GM12892 (cell line): ENCODE results near the gene TBX1.

Source experiments
- DNase-seq: peaks from one replicate; pipeline ENCODE4 v3.0.0; 2011; ENCODE audit not compliant: insufficient read length
- FAIRE-seq: peaks from 2 replicates; lab custom pipeline; 2011; peaks lifted over from hg19 to GRCh38; lab: Jason Lieb, UNC
- POLR2A ChIP-seq: IDR thresholded peaks from 2 replicates; pipeline ENCODE4 v1.6.1; 2011; ENCODE audit warnings: low read depth, low read length, control low read depth
- POLR2AphosphoS5 ChIP-seq: IDR thresholded peaks from 2 replicates; pipeline ENCODE4 v1.6.1; 2011; ENCODE audit warnings: low read depth, low read length, control low read depth
- TAF1 ChIP-seq: IDR thresholded peaks from 2 replicates; pipeline ENCODE4 v1.6.1; 2011; ENCODE audit warnings: low read depth, mild to moderate bottlenecking, control low read depth, low read length, borderline replicate concordance

The TBX1 gene

DNA sequence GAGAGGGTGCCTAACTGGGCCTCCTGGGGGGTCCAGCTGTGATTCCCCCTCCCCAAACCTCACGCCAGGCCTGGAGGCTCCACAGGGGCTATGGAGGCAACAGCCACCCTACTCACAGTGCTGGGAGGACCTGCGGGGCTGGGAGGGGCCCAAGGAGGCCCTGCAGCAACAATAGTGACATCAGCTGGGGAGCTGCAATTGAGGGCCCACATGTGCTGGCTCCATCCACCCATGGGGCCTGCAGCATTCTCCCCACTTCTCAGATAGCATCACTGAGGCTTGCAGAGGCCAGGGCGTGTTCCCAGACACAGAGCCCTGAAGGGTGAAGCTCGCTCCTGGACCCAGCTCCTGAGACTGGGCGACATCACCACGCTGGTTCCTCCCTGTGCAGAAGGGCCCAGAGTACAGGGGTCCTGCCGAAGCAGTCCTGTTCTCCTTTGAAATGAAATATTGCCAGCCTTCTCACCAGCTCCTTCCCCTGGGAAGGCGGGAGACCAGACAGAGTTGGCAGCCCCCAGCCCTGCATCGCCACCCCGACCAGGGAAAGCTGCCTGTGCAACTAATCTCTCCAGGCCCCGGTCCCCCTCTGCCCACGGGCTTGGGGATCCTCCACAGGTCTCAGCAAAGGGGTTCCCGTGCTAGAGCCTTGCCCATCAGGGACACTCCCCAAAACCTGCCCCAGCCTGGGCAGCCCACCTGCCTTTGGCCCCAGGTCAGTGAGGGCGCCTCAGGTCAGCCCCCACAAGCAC lies 8.9 kb upstream of the TBX1 start:
- DNase-seq (no peak), FAIRE-seq (no peak)
- TF ChIP-seq POLR2A (no peak), TAF1 (no peak), POLR2AphosphoS5 (no peak)

DNA sequence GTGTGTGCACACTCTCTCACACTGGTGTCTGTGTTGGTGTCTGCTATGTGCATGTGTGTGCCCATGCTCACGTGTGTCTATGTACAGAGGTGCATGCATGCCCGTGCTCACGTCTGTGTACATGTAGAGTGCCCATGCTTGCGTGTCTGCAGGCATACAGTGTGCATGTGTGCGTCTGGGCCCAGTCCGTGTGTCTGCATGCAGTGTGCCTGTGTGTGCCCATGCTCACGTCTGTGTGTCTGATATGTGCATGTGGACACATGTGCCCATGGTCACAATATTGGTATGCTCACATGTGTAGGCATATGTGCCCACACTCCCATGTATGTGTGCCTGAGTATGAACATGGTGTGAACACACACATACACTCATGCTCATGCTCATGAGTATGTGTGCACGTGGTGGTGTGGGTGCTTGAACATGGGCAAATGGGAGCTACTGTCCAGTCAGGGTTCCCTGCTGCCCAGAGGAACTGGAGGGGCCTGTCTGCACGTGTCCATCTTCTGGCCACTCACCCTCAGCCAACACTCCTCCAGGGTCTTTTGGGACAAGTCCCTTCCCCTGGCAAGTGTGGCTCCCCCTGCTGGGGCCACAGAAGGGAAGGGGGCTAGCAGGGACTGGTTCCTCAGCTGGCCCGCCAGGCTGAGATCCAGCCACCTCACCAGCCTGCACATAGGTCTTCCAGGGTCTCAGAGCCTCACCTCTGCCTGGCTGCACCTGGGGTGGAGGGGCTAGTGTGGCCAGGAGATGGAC lies 7.3 kb upstream of the TBX1 start:
- no peak for TF ChIP-seq POLR2A
- TF ChIP-seq POLR2AphosphoS5: no peak
- no peak for TF ChIP-seq TAF1
- DNase-seq: no peak
- no peak for FAIRE-seq

DNA sequence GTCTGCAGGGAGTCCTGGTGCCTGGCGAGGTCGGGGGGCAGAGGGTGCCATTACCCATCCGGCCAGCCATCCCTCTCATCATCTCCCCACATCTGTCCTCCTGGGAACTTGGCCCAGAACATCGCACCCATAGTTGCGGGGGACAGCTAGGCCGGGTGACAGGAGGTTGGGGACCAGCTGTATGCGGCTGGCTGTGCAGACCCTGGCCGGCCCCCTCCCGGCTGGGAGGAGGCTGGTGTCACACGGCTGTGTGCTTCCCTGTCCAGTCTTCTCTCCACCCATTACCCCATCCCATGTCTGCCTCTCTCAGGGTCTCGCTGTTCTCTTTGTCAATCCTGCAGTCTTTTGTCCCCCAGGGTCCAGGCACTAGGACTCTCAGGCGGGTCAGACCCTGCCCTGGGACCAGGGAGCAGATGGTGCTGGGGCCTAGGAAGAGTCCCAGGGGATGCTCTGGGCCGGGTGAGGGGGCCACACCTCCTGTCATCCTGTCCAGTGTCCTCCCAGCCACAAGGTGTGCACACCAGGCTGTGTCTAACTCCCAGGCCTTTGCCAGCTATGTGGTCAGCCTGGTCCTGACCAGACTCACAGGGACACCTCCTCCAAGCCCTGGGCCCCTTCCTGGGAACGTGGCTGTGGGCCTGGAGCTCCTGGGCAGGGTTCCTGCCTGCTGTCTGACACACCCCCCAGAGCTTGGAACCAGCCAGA lies 6.4 kb upstream of the TBX1 start:
- TF ChIP-seq POLR2AphosphoS5: no peak
- TF ChIP-seq POLR2A: no peak
- no peak for TF ChIP-seq TAF1
- no peak for FAIRE-seq
- DNase-seq: no peak

DNA sequence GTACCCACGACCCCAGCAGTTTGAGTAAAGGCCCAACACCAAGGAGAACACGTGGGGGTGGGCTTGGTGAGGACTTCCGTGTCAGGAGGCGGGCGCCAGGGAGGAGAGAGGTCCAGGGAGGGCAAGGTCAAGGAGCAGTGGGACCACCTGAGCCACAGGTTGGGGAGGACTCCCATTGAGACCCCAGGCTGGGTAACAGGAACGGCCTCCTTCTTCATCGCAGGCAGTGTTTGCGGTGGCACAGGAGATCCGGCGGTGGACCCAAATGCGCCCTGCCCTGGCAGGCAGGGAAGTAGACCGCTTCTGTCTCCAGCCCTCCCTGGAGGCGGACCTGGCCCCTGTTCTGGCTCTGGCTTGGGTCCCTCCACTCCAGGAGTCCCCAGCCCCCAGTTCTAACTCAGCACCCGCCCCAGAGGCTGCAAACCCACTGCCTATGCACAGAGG lies 5.9 kb upstream of the TBX1 start:
- no peak for FAIRE-seq
- TF ChIP-seq POLR2A: no peak
- TF ChIP-seq TAF1: no peak
- no peak for TF ChIP-seq POLR2AphosphoS5
- no peak for DNase-seq

DNA sequence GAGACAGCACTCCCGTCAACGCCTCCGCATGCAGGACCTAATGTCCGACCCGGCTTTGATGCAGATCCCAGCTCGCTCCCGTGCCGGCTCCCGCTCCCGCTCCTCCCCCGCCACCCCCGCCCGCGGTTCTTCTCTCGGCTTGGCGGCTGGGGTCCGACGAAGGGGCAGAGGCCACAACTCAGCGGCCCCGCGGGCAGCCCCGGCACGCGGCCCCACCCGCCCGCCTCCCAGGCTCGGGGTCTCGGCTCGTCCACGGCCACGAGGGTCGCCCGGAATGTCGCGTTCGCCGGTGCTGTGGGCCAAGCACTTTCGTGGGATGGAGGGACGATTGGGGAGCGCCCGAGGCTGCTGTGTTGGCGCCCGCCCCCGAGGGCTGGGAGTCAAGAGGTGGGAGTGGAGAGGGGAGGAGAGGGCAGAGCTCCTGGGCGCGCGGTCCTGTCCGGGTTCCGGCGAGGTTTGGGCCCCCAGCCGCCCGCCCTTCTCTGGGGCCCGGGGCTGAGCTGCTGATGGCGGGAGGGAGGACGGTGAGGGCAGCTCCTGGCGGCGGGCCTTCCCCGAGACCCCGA lies 5.3 kb upstream of the TBX1 start:
- DNase-seq (no peak), FAIRE-seq (no peak)
- TF ChIP-seq POLR2A: no peak
- TF ChIP-seq POLR2AphosphoS5: no peak
- no peak for TF ChIP-seq TAF1

DNA sequence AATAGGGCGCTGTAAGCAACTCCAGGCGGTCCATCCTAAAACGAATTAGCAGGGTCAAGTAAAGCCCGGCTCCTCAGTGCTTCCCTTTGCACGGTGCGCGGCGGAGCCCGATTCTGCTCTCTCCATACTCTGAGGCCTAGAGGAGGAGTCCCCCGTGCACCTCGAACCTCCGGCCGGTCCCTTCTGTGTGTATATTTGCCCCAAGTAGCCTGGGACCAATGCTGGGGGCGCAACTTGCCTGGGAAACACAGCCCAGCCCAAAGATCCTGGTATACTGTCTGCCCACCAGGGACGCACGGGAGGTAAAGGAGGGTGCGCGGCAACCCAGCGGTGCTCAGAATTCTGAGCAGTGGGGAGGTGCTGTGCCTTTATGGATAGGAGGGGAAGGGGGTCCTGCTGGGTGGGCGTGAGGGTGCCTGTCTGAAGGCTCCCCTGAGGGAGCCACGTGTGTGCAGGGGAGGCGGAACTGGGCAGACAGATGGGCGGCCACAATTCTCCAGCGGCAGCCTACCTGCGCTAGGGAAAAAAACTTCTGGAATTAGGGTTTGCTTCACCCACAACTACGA lies 4.8 kb upstream of the TBX1 start:
- FAIRE-seq: no peak
- no peak for DNase-seq
- TF ChIP-seq POLR2AphosphoS5: no peak
- no peak for TF ChIP-seq POLR2A
- TF ChIP-seq TAF1: no peak

DNA sequence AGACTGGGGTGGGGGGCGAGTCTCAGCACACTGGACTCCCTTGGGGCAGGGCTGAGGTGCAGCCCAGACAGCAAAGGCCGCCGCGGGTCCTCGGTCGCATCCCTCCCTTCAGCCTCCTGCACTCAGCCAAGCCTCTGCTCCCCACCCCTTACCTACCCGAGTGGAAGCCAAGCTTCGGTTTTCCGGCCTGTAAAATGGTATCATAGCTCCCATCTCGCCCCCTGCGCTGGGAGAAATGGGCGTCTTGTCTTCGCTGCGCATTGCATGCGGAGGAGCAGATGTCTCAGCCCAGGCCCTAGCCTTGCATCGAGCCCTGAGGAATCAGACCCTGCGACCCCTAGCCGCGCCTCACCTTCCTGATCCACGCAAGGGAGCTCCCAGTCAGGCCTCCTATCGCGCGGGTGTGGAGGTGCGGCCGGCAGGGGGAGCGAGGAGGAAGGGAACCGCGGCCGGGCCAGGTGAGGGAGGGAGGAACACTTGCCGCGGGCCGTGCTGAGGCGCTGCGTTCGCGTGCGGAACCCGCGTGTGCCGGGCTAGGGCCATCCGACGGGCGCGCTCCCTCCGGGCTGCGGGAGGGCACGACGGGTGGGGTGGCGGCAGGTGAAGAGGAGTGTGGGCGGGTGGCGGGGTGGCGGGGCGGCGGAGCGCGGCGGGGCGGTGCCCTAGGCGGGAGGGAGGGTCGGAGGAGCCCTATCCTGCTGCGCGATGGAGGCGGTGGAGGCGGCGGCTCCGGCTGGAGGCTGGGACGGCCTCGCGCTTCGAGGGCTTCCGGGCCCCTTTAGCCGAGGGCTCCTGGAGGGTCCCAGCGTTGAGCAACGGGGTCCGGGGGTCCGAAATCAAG lies 4.1 kb upstream of the TBX1 start:
- no peak for TF ChIP-seq TAF1
- TF ChIP-seq POLR2AphosphoS5: no peak
- TF ChIP-seq POLR2A: no peak
- peak; percentile 83 for DNase-seq
- FAIRE-seq: no peak

DNA sequence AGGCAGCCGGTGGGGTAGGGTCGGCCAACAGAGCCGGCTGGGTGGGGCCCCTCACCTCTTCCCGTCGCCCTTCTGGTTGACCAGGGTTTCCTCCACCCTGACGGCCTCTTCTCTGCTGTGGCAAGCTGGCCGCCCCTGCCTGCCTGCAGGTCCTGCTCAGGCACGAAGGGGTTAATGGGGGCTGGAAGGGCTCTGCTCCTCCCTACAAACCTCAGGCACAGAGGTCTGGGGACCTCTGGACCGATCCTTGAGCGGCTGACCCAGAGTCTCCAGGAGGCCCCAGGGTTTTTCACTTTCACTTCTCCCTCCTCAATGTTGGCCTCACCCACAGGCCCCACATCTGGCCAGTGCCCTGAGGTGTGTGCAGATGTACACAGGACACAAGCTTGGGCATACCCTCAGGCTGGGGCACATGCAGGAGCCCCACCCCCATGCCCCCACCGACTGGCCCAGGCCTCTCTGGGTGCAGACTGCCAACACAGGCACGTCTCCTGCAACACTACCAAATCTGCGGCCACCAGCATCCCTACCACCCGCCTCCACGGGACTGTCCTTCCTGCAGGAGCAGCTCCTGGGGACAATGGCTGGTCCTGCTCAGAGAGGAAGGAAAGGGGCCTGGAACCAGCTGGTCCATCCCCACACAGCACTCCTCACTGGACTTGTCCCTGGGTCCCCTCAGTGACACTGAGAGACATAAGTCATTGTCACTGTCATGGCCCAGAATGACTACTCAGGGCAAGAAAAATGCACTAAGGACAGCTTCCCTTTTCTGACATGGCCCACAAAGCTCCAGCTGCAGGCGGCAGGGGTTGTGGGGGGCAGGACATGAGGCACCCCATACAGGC lies 3.2 kb upstream of the TBX1 start:
- DNase-seq (no peak), FAIRE-seq (no peak)
- TF ChIP-seq POLR2A (no peak), TAF1 (no peak), POLR2AphosphoS5 (no peak)

DNA sequence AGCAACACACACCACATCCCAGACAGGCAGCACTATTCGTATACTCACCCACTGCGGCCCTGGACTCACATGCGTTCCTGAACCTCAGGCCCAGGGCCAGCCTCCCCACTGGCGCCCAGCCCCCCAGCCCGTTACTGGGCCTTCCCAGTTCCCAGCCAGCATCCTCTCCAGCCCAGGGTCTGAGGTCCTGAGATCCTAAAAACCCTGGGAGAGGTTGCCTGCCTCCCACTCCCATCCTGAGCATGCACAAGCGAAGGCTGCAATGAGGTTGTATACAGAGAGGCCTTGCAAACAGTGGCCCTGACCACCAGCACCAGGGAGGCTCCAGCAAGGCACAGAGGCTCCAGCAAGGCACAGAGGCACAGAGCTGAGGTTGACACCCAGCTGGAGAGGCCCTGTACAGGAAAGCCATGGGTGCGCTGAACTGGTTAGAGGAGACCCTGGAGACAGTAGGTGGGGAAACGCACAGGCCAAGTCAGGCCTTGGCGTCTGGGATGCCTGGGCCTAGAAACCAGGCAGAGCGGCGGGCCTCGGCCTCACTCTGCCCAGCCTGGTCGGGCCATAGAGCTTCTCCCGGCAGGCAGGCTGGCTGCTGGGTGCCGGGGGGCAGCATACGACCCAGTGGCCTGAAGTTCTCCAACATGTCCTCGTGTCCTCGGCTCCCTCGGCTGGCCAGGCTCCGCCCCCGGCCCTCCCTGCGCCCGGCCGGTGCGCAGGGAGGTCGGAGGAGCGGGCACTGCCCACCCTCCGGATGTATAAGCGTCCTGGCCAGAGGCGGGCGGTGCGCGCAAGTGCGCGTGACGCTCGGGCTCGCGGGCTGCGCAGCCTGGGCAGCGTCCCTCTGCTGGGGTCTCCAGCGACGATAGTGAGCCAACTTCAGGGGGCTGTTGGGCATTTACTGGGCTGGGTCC lies 2.3 kb upstream of the TBX1 start:
- no peak for FAIRE-seq
- no peak for TF ChIP-seq POLR2A
- TF ChIP-seq POLR2AphosphoS5: no peak
- no peak for TF ChIP-seq TAF1
- DNase-seq: no peak
